ELR (cell line): Measurements from ENCODE around the gene LSM10.
A peak's percentile ranks its signal among the peaks of the same experiment; 100 is the strongest.

Experiments used
- DNase-seq: peaks from one replicate; pipeline ENCODE4 v3.0.0-alpha.2; 2015; ENCODE audit warnings: low read depth

The LSM10 gene

DNA sequence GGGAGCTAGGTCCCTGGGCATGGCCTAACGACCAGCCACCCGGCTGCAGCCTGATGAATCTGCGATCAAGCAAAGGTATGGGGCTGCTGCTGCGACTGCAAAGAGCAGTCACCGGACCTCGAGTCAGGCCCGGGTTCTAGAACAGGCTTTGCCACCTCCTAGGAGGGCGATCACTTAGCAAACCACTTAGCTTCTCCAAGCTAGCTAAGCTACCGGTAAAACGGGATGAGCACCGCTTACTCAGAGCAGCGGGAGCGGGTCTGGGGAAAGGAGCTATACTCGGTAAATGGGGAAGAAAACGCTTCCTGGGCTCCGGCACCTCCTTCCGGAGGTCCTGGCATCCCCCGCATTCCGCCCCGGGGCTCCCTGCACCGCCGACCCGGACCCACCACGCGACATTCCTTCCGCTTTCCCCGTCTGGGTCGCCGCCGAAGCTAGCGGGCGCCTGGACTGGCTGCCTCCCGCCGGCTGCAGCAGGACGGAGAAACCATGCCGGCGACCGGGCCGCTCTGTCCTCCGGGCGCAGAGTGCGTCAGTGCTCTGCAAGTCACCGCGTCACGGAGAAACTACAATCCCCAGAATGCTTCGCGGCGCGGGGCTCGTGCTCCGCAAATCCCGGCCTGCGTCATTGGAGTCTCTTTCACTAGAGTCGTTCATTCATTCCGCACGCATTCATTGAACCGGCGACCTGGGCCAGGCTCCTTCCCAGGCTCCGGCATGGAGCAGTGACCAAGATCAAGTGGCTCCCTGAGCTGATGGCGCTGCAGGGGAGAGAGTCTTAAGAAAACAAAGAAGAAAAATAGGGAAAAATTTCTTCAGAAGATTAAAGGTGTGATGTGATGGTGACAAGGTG is at the start of gene LSM10:
Gene LSM10 (minus strand): TSS at position 531 of the 853 bp plus-strand sequence. CDS start 3,779 bp downstream, outside the sequence.
- DNase-seq = peak; percentile 96

DNA sequence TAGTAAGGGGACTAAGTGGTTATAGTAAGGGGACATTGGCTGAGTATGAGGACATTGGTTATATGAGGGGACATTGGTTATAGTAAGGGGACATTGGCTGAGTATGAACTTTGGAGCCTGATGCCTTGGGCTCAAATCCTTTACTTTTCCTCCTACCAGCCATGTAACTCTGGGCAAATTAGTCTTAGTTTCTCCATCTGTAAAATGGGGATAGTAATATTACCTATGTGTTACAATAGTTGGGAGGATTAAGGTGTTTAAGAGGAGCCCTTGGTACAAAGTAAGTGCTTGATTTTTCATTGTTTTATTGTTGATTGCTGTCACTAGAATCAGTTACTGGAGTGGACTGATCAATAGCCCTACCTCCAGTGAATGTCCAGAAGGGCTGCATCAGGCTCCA is 49.7 kb upstream of the LSM10 start:
- no peak for DNase-seq

DNA sequence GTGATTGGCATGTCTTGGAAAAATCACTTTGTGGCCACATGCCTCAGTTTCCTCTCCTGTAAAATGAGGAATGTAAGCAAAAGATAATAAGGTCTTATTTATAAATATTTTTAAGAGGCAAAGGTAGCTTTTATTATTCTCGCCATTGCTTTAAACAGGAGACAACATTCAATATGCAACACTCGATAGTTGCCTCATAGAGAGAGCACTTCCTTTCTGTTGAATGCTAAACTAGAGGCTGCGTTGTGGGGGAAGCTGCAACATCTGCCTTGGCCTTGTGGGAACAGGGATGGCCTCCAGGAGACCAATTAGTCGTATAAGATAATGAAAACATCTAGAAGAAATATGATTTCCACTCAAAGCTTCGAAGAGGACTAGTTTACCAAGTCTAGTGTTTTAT is 49.0 kb upstream of the LSM10 start:
- DNase-seq = no peak

DNA sequence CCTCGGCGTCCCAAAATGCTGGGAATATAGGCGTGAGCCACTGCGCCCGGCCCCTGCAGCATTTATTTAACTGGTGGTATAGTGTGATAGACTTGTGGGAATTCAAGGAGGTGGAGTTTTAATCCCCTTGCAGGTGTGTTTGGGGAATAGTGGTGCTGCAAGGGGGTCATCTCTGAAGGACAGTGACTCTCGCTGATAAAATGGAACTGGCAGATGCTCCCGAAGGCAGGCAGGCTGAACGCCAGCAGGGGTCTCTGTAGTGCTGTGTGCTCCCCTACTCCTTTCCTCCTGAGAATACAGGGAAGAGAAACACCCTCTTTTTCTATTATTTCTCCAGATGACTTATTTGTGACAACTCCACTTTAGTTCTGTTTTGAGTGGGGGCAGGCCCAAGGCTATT is 48.6 kb upstream of the LSM10 start:
- peak; percentile 31 for DNase-seq

DNA sequence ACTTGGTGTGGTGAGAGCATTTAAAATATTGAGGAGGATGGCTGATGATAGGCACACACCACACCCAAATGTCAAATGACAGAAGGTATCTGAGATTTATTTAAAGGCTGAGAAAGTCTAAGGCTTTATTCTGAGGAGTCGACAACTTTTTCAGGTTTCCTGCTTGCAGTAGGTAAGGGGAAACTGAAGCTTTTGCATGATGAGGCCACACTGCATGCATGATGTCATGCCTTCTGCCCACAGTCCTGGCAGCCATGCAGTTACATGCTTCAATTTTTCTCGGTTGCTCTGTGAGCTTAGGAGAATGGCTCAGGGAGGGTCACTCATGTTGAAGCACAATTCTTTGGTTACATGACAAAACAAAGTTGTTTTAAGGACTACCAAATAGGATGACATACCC is 45.6 kb upstream of the LSM10 start:
- DNase-seq = no peak

DNA sequence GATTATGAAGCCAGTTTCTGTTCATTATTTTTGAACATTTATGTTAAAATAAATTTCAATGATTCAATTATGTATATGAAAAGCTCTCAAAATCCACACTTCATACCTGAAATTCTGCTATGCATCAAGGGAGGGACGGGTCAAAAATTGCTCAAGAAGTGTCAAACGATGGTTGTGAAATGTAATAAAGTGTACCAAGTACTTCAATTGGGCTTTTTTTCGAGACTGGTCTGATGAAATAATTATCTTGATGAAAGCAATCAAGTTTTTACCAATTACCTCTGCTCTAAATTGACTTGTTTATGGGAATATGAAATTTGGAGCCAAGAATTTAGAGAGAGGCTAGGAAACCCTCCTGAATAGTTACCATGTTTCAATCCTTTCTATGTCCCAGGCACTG is 44.6 kb upstream of the LSM10 start:
- no peak for DNase-seq

DNA sequence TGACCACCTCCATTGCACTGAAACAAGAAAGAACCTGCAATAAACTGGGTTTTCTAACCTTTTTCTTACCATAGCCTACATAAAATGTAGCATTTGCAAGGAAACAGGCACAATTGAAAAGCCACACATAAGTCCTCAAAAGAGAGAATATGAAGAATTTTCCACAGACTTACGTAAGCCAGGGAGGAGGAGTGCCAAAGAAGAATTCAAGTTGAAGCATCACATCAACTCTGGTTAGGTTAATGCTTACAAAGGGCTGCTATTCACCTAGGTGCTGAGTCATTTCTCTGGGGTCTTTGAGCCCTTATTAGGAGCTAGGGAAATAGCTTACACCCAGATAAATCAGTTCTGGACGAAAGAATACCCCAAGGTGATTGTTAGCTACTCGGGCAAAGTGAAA is 42.9 kb upstream of the LSM10 start:
- no peak for DNase-seq

DNA sequence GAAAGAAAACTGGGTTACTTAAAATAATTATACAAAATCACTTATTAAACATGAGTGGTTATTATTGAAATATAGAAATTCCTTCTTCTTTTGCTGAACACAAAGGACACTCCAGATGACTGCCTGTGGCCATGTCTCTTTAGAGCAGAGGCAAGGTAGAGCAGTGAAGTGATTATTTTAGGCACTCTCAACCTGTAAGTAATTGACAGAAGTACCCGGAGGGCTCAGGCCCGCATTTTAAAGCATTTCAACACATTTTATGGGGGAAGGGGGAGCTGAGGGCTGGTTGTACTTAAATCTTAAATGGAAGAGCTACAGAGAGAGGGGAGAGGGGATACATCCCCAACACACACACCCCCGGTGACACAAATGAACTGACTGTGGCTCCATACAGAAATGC is 42.3 kb upstream of the LSM10 start:
- DNase-seq = no peak

DNA sequence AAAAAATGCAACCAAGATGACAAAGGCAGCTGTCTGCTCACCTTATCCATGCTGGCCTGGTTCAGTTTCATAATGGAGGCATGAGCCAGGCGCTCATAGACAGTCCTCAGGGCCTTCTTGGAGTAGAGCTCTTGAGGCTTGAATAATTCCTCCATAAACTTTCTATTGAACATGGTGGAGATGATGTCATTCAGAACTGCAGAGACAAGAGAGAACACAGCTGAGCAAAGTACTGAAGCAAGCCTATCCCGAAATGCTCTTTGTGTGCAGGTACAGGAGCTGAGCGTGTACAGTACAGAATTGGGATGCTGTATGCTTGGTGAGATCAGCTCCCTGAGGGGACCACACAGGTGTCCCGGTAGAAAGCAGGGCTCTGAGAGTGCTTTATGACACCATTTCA is 41.0 kb upstream of the LSM10 start:
- DNase-seq = no peak

DNA sequence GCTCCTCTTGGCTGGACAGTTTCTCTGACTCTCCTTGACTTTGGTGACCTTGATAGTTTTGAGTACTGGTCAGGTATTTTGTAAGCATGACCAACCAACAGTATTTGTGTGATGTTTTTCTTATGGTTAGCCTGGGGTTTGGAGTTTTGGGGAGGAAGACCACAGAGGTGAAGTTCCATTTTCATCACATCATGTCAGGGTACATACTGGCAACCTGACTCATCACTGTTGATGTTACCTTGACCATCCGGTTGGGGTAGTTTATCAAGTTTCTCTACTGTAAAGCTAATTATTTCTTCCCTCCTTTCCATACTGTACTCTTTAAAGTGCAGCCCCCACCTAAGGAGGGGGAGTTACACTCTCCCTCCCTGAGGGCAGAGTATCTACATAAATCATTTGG is 39.1 kb upstream of the LSM10 start:
- peak; percentile 71 for DNase-seq

DNA sequence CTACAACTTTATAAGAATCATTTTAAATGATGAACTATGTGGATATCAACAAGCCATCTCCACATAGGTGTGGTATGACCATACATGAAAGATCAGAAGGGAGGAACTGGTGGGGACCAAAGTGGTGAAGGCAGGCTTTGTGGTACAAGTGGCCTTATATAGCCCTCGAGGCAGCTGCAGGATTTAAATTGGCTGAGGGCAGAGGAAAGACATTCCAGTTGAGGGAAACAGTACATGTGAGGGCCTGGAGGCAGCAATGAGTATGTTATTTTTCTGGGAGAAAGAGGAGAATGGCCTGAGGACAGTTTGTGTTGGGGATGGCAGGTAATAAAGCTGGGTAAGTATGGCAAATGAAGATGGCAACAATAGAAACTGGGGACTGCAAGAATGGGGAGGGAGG is 35.4 kb upstream of the LSM10 start:
- DNase-seq = no peak

DNA sequence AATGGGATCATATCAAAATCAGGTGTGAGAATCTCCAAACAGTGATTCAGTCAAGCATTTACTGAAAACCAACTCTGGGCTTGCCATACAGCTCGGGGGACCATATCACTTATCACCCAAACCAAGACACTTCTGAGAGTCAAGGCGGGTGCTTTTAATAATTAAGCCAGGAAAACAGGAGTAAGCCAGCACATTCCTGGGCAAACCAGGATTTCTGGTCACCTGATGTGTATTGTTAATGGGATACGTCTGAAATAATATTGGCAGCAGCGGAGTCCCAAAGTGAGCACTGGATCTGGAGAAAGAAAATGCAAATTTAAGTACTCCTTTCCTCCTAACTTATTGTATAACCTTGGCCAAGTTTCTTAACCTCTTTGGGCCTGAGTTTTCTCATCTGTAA is 34.9 kb upstream of the LSM10 start:
- no peak for DNase-seq

DNA sequence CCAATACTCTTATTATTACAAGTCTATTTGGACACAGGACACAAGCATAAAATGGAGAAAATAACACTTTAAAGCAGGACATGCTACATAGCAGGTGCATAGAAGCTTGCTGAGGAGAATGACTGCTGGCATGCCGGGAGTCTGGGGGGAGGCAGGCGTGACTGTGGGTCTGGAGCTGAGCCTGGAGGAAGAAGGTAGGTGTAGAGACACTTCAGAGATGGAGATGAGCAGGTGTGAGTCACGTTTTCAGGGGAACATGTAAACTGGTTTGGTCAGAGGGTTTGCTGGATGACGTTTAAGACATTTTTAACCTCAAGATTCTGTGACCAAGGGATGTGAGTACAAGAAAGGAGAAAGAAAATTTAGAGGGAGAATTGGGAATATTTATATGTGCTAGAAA is 28.1 kb upstream of the LSM10 start:
- peak; percentile 40 for DNase-seq

DNA sequence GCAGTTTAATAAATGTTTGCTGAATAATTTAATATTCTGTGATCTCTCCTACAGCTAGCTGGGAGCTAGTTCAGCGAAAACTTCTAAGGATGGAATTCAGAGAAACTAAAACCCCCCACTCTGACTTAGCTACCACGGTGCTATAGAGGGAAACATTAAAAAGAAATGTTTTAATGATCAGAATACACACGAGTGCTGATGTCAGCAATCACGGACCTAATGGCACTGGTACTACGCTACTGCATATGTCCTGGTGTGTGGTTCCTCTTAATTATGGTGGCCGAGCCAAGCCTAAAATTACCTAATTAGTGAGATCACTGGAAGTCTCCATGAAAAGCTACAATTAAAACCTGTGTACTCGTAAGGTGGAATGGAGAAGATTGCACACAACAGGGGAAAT is 23.9 kb upstream of the LSM10 start:
- no peak for DNase-seq

DNA sequence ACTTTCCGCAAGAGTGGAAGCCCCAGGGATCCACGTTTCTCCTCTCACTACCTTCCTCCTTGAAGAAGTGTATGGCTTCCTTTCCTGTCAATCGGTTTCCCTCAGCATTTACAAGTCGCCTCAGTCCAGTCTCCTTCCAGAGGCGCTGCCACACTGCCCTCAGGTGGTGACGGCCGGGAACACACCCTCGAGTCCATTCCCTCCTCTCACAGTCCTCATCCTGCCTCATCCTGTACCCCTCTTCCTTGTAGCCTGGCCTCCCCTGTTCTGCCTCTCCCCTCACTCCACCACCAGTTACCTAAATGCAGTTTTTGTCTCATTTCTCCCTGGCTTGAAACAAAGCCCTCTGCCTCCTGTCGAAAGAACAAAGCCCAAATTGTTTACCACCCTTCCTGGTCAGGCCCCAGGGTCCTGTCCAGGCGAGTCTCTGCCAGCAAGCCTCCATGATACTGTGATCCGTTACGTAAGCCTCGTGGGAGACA is 23.2 kb upstream of the LSM10 start:
- DNase-seq = peak; percentile 90

DNA sequence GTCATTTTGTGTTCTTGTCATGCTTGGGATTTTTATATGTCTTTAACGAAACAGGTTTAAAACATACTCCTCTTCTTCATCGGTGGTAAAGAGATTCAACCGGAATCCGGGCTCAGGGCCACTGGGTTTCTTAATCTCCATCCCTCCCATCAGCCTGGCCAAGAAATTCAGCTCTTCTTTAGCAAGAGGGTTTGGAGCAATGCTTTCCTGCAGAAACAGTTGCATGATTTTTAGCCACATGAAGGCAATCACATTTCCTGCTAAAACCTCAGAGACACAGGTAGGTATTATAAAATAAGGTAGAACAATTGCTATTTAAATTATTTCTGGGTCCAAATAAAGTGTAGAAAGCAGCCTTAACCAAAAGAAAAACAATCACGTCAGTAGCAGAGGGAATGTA is 22.7 kb upstream of the LSM10 start:
- no peak for DNase-seq

DNA sequence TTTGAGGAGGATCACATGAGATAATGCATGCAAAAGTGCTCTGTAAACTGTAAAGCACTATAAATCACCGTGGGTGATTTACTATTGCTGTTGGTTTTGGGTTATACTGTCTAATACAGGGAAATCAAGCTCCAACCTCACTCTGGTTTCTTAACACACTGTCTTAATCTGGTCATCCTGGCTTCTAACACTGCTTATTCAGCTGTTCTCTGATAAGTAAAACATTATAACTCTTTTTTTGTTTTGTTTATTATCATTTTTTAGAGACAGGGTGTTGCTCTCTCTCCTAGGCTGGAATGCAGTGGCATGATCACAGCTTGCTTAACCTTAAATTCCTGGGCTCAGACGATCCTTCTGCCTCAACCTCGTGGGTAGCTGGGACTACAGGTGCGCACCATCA is 21.9 kb upstream of the LSM10 start:
- no peak for DNase-seq

DNA sequence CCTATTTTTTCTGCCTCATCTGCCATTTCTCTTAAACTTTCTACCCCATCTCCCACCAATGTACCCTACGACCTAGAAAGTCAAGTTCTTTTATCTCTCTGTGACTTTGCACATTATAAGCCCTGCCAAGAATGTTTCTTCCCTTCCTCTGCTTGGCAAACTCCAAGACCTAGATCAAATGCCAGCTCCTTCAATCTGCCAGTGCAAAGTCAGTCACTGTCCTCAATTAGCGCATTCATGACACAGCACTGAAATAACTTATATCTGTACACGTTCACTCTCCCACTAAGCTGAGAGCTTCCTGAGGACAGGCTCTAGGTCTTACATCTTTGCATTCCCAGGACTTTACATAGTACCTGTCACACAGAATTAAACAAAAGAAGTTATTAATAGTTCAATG is 21.4 kb upstream of the LSM10 start:
- no peak for DNase-seq

DNA sequence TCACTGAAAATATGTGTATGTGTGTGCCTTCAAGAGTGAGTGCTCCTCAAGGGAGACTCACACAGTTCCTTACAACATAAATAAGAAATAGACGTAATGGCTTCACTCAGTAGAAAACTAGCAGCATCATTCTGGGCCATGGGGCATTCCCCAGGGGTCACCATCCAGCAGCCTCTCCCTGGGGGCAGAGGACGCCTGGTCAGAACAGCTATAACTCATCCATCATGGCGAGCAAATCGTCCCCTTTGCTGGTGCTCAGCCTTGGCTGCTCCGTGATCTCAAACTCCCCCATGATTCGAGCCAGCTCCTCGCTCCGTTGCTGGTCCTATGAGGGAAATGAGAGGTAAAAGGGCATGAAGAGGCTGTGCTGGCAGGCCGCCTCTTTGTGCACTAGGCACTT is 20.2 kb upstream of the LSM10 start:
- DNase-seq = no peak

DNA sequence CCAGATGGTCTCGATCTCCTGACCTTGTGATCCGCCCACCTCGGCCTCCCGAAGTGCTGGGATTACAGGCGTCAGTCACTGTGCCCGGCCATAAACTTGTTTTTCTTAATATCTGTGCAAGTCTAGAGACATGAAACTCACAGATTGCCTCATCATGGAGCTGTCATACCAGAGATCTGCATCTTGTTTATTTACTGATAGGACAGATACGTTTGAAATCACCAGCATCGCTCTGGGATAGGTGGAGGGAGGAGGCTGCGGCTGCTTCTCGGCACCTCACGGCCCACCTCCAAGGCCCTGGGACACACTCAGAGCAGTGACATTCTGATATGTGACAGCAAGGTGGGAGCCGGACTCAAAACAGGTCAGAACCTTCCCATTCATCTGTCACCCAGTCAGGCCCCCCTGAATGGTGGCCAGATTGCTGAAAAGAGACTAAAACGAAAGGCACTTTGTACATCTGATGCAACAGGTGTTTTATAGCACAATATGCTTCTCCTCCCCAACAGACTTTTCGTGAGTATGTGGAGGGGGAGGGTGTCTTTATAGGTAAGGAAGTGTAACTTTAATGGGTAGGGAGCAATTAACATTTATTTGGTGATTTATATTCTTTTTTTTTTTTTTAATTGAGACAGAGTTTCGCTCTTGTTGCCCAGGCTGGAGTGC is 18.1 kb upstream of the LSM10 start:
- no peak for DNase-seq

DNA sequence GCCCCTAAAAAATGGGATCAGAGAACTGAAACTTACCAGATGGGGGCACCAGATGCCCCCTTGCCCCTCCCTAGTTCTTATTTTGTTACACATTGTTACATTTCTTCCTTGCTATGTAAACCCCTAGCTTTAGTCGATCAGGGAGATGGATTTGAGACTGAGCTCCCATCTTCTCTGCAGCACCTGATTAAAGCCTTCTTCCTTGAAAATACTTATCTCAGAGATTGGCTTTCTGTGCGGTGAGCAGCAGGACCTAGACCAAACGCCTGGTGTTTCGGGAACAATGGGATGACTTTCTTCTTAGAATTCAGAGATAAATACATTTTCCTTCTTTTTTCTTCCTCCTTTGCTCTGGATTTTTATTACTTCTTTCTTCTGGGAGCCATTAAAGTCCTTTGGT is 16.7 kb upstream of the LSM10 start:
- DNase-seq = no peak

DNA sequence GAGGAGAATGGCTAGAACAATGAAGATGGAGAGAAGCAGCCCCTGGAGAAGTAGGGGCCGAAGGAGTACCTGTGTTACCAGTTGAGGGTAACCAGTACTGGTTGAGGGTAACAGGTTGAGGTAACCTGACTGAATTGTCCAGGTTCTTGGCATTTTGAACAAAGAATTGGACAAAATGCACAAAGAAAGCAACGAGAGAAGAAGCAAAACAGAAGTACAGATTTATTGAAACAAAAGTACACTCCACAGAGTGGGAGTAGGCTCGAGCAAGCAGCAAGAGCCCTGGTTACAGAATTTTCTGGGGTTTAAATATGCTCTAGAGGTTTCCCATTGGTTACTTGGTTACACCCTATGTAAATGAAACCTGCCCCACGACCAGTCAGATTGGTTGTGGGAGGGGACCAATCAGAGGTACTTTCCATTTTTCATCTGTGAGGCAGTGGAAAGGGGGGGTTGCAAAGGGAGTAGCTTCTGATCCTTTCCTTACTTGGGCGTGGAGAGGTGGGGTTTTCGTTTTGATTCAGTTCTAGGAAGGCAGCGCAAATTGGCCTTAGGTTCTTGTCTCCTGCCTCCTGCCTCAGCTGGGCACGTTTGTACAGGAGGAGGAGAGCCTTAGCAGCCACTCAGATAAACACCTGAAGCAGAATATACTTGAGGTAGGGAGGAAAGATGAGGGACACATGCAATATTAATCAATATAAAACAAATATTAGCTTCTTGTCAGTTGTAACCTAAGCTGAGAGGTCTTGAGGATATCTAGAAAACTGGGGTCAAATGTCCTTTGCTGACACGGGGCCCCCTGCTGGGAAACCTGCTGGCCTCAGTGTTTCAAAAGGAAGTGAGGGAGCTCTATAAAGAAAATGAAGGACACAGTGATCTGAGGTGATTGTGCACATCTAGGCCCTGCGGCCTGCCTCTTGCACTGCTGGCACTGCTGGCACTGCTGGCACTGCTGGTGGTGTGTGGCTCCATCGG is 14.3 kb upstream of the LSM10 start:
- peak; percentile 20 for DNase-seq
